ENCODE data around the gene MYOF. TPM values are rescaled to one million over a fixed set of nuclear protein-coding genes. Genes with fewer than 3 reads are reported as not detected.

The MYOF gene
- polyA plus RNA-seq, 1 of the 3 experiments (the other 2 are of a cell fraction): 103 TPM

DNA sequence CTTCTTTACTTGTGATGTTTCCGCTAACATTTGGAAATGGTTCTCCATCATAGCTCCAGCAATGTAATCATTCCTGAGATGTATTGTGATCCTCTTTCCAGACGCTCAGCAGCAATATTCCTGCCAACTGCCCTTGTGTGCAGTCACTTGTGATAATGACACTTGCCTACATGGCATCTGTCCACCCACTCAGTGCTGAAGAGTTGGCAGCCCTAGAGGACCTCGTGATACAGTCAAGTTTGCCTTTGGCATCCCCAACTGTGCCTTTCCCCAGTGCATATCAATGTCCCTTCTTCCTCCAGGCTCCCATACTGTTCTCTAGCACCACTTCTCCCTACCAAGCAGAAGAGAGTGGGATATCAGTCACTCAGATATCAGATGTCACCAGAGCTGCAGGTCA, 64.9 kb downstream of the MYOF start:
- POLR2A ChIA-PET: no interaction called here
- H3K36me3 ChIP-seq (replicated peaks in 1 of 2; ENCODE audit: control insufficient read depth in 1 of 2, insufficient read depth in 2 of 2, low read length in 1 of 2): peaks cover 0 to 70% of the 10 kb centered on the region in 2 experiments
- H3K9me3 ChIP-seq: no peaks in the 10 kb centered on the region
- peaks cover 0 to 5% of the 10 kb centered on the region in 2 experiments; a peak in 2 of 4 replicates for H3K4me1 ChIP-seq (ENCODE audit: control insufficient read depth in 1 of 2, insufficient read depth in 2 of 2, low read depth in 1 of 2, low read length in 1 of 2)
- H3K9ac ChIP-seq: no peak overlapping the region
- peaks cover 6% of the 10 kb centered on the region for H3F3A ChIP-seq (replicated peaks; ENCODE audit: insufficient read depth)
- CTCF ChIA-PET: interaction anchor here (0.8 to 3.2 kb wide), 2 partner anchors 41 to 55 kb away, joined by 3 to 16 read pairs; no protein-coding TSS in a partner anchor
- H3K27me3 ChIP-seq (ENCODE audit: insufficient read depth): no peaks in the 10 kb centered on the region
- H3K4me2 ChIP-seq: no peak overlapping the region
- DNase-seq: no peak
- peaks cover 33% of the 10 kb centered on the region for H3K79me2 ChIP-seq (ENCODE audit: insufficient read depth)
- no peak overlapping the region for H3K27ac ChIP-seq (ENCODE audit: low read depth in 2 of 2, low read length in 1 of 2)
- no peak overlapping the region for H3K4me3 ChIP-seq (ENCODE audit: low read depth in 2 of 2, low read length in 1 of 2)
- H3K9me2 ChIP-seq: no peaks in the 10 kb centered on the region
- WGBS (ENCODE audit: low lambda C conversion rate): 96% methylated on average over 3 of the region's 3 CpGs
- TF ChIP-seq, protein P1, sequence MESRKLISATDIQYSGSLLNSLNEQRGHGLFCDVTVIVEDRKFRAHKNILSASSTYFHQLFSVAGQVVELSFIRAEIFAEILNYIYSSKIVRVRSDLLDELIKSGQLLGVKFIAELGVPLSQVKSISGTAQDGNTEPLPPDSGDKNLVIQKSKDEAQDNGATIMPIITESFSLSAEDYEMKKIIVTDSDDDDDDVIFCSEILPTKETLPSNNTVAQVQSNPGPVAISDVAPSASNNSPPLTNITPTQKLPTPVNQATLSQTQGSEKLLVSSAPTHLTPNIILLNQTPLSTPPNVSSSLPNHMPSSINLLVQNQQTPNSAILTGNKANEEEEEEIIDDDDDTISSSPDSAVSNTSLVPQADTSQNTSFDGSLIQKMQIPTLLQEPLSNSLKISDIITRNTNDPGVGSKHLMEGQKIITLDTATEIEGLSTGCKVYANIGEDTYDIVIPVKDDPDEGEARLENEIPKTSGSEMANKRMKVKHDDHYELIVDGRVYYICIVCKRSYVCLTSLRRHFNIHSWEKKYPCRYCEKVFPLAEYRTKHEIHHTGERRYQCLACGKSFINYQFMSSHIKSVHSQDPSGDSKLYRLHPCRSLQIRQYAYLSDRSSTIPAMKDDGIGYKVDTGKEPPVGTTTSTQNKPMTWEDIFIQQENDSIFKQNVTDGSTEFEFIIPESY (IDR thresholded peaks at IDR 0.05; ENCODE audit: borderline replicate concordance, low read depth): no peak
- TF ChIP-seq, protein P2, sequence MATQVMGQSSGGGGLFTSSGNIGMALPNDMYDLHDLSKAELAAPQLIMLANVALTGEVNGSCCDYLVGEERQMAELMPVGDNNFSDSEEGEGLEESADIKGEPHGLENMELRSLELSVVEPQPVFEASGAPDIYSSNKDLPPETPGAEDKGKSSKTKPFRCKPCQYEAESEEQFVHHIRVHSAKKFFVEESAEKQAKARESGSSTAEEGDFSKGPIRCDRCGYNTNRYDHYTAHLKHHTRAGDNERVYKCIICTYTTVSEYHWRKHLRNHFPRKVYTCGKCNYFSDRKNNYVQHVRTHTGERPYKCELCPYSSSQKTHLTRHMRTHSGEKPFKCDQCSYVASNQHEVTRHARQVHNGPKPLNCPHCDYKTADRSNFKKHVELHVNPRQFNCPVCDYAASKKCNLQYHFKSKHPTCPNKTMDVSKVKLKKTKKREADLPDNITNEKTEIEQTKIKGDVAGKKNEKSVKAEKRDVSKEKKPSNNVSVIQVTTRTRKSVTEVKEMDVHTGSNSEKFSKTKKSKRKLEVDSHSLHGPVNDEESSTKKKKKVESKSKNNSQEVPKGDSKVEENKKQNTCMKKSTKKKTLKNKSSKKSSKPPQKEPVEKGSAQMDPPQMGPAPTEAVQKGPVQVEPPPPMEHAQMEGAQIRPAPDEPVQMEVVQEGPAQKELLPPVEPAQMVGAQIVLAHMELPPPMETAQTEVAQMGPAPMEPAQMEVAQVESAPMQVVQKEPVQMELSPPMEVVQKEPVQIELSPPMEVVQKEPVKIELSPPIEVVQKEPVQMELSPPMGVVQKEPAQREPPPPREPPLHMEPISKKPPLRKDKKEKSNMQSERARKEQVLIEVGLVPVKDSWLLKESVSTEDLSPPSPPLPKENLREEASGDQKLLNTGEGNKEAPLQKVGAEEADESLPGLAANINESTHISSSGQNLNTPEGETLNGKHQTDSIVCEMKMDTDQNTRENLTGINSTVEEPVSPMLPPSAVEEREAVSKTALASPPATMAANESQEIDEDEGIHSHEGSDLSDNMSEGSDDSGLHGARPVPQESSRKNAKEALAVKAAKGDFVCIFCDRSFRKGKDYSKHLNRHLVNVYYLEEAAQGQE (IDR thresholded peaks at IDR 0.05; ENCODE audit: low read depth, low read length): peak; percentile 86
- TF ChIP-seq, protein P3, sequence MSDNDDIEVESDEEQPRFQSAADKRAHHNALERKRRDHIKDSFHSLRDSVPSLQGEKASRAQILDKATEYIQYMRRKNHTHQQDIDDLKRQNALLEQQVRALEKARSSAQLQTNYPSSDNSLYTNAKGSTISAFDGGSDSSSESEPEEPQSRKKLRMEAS (IDR thresholded peaks at IDR 0.05; ENCODE audit: low read depth): no peak
- H4K20me1 ChIP-seq (ENCODE audit: insufficient read depth): no peaks in the 10 kb centered on the region
- H2AFZ ChIP-seq (ENCODE audit: low read depth): no peak overlapping the region

DNA sequence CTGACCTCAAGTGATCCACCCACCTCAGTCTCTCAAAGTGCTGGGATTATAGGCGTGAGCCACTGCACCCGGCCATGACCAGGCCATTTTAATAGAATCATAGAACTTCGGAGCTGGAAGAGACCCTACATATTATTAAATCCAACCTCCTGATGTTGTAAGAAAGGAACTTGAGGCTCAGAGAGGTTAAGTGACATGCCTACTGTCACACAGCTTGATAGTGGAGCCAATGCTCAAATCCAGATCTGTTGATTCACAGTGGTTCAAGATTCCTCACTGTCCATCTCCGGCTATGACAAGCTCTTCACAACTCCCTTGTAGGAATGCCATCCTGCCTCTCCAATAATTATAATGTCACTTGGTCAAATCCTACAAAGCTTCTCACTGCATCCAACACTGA, 65.3 kb downstream of the MYOF start:
- TF ChIP-seq, protein P4, sequence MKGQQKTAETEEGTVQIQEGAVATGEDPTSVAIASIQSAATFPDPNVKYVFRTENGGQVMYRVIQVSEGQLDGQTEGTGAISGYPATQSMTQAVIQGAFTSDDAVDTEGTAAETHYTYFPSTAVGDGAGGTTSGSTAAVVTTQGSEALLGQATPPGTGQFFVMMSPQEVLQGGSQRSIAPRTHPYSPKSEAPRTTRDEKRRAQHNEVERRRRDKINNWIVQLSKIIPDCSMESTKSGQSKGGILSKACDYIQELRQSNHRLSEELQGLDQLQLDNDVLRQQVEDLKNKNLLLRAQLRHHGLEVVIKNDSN (IDR thresholded peaks at IDR 0.05; ENCODE audit: borderline replicate concordance, low read depth): no peak
- no peak for TF ChIP-seq RFX5 (IDR thresholded peaks at IDR 0.05; ENCODE audit: low read length)
- TF ChIP-seq, protein P2 (IDR thresholded peaks at IDR 0.05; ENCODE audit: low read depth, low read length): no peak
- no peak for TF ChIP-seq TEAD4 (IDR thresholded peaks at IDR 0.05; ENCODE audit: borderline replicate concordance, insufficient read depth)
- no peak for TF ChIP-seq TCF12 (IDR thresholded peaks at IDR 0.05)
- TF ChIP-seq GATA2 (CRISPR knock-in tag; IDR thresholded peaks at IDR 0.05): no peak
- TF ChIP-seq, protein P5, sequence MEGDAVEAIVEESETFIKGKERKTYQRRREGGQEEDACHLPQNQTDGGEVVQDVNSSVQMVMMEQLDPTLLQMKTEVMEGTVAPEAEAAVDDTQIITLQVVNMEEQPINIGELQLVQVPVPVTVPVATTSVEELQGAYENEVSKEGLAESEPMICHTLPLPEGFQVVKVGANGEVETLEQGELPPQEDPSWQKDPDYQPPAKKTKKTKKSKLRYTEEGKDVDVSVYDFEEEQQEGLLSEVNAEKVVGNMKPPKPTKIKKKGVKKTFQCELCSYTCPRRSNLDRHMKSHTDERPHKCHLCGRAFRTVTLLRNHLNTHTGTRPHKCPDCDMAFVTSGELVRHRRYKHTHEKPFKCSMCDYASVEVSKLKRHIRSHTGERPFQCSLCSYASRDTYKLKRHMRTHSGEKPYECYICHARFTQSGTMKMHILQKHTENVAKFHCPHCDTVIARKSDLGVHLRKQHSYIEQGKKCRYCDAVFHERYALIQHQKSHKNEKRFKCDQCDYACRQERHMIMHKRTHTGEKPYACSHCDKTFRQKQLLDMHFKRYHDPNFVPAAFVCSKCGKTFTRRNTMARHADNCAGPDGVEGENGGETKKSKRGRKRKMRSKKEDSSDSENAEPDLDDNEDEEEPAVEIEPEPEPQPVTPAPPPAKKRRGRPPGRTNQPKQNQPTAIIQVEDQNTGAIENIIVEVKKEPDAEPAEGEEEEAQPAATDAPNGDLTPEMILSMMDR (IDR thresholded peaks at IDR 0.05): no peak
- TF ChIP-seq, protein P6, sequence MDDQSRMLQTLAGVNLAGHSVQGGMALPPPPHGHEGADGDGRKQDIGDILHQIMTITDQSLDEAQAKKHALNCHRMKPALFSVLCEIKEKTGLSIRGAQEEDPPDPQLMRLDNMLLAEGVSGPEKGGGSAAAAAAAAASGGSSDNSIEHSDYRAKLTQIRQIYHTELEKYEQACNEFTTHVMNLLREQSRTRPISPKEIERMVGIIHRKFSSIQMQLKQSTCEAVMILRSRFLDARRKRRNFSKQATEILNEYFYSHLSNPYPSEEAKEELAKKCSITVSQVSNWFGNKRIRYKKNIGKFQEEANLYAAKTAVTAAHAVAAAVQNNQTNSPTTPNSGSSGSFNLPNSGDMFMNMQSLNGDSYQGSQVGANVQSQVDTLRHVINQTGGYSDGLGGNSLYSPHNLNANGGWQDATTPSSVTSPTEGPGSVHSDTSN (IDR thresholded peaks at IDR 0.05): no peak
- no peak for TF ChIP-seq ELF1 (IDR thresholded peaks at IDR 0.05)
- Histone ChIP-seq H3K4me1 (ENCODE audit: control insufficient read depth in 1 of 2, insufficient read depth in 2 of 2, low read depth in 1 of 2, low read length in 1 of 2) (peaks cover 0 to 5% of the 10 kb centered on the region in 2 experiments; a peak in 2 of 4 replicates), H3K9ac (no peak overlapping the region), H2AFZ (ENCODE audit: low read depth) (no peak overlapping the region), H4K20me1 (ENCODE audit: insufficient read depth) (no peaks in the 10 kb centered on the region), H3K9me2 (no peaks in the 10 kb centered on the region), H3F3A (replicated peaks; ENCODE audit: insufficient read depth) (peaks cover 6% of the 10 kb centered on the region), H3K79me2 (ENCODE audit: insufficient read depth) (peaks cover 33% of the 10 kb centered on the region), H3K36me3 (replicated peaks in 1 of 2; ENCODE audit: control insufficient read depth in 1 of 2, insufficient read depth in 2 of 2, low read length in 1 of 2) (peaks cover 0 to 70% of the 10 kb centered on the region in 2 experiments), H3K27me3 (ENCODE audit: insufficient read depth) (no peaks in the 10 kb centered on the region), H3K4me3 (ENCODE audit: low read depth in 2 of 2, low read length in 1 of 2) (no peak overlapping the region), H3K4me2 (no peak overlapping the region), H3K9me3 (no peaks in the 10 kb centered on the region), H3K27ac (ENCODE audit: low read depth in 2 of 2, low read length in 1 of 2) (no peak overlapping the region)
- ChIA-PET CTCF (interaction anchor here (0.6 to 3.2 kb wide), 3 partner anchors 18 to 54 kb away, joined by 3 to 16 read pairs (median 3); no protein-coding TSS in a partner anchor), POLR2A (no interaction called here)
- DNase-seq: no peak
- WGBS (ENCODE audit: low lambda C conversion rate): 100% methylated on average over 4 of the region's 4 CpGs

Data from SK-N-SH (cell line).